ENCODE results near the gene SELENOP. TPM values are rescaled to one million over a fixed set of nuclear protein-coding genes. Genes with fewer than 3 reads are reported as not detected.

Gene SELENOP
- total RNA-seq, 4 donors from 2014 or later = 206 to 286 (median 238) TPM

- Histone ChIP-seq H3K4me1 (peaks cover 28% of the 10 kb centered on the region), H3K36me3 (no peaks in the 10 kb centered on the region), H3K27ac (no peak overlapping the region), H3K27me3 (no peaks in the 10 kb centered on the region), H3K4me3 (no peak overlapping the region), H3K9me3 (no peaks in the 10 kb centered on the region)
- no peak for DNase-seq (ENCODE audit: low spot score in 2 of 2)
- 84% methylated on average over 3 of the region's 3 CpGs for WGBS
- TF ChIP-seq CTCF (IDR thresholded peaks at IDR 0.05) (no peak), POLR2A (IDR thresholded peaks at IDR 0.05) (no peak), EP300 (IDR thresholded peaks at IDR 0.05) (no peak), POLR2AphosphoS5 (IDR thresholded peaks at IDR 0.05) (no peak)
Measured at GRCh38 chr5:42837601-42838000, 25.9 kb upstream of the SELENOP start.

GRCh38 chr5:42836070-42836769 lies 24.5 kb upstream of the SELENOP start:
- 85% methylated on average over 2 of the region's 25 CpGs for WGBS
- Histone ChIP-seq H3K36me3 (no peaks in the 10 kb centered on the region), H3K27ac (no peak overlapping the region)

GRCh38 chr5:42832060-42832459 lies 20.4 kb upstream of the SELENOP start:
- no peak overlapping the region for H3K4me3 ChIP-seq
- TF ChIP-seq POLR2AphosphoS5 (IDR thresholded peaks at IDR 0.05) (no peak), EP300 (IDR thresholded peaks at IDR 0.05) (no peak), CTCF (IDR thresholded peaks at IDR 0.05) (no peak), POLR2A (IDR thresholded peaks at IDR 0.05) (no peak)
- H3K9me3 ChIP-seq = no peaks in the 10 kb centered on the region
- H3K27ac ChIP-seq = no peak overlapping the region
- H3K27me3 ChIP-seq = no peaks in the 10 kb centered on the region
- no peak for DNase-seq (ENCODE audit: low spot score in 2 of 2)
- no peaks in the 10 kb centered on the region for H3K36me3 ChIP-seq
- 82% methylated on average over 5 of the region's 5 CpGs for WGBS
- H3K4me1 ChIP-seq = no peaks in the 10 kb centered on the region

More at GRCh38 chr5:42836070-42836769, 24.5 kb upstream of the SELENOP start:
- H3K4me1 ChIP-seq = peaks cover 18% of the 10 kb centered on the region
- H3K9me3 ChIP-seq = no peaks in the 10 kb centered on the region
- no peak for TF ChIP-seq EP300 (IDR thresholded peaks at IDR 0.05)
- no peak for TF ChIP-seq POLR2AphosphoS5 (IDR thresholded peaks at IDR 0.05)
- no peak for TF ChIP-seq CTCF (IDR thresholded peaks at IDR 0.05)
- H3K27me3 ChIP-seq = no peaks in the 10 kb centered on the region
- H3K4me3 ChIP-seq = no peak overlapping the region
- no peak for DNase-seq (ENCODE audit: low spot score in 2 of 2)

- 79% methylated on average over 2 of the region's 2 CpGs for WGBS
- DNase-seq (ENCODE audit: low spot score in 2 of 2) = no peak
- H3K4me3 ChIP-seq = no peak overlapping the region
- H3K4me1 ChIP-seq = no peaks in the 10 kb centered on the region
- no peak for TF ChIP-seq EP300 (IDR thresholded peaks at IDR 0.05)
- no peak for TF ChIP-seq POLR2A (IDR thresholded peaks at IDR 0.05)
- no peak for TF ChIP-seq CTCF (IDR thresholded peaks at IDR 0.05)
- TF ChIP-seq POLR2AphosphoS5 (IDR thresholded peaks at IDR 0.05) = no peak
- no peaks in the 10 kb centered on the region for H3K36me3 ChIP-seq
- H3K27ac ChIP-seq = no peak overlapping the region
- H3K27me3 ChIP-seq = no peaks in the 10 kb centered on the region
- H3K9me3 ChIP-seq = no peaks in the 10 kb centered on the region
Measured at GRCh38 chr5:42830924-42831323, 19.2 kb upstream of the SELENOP start.

GRCh38 chr5:42828671-42829070 lies 17.0 kb upstream of the SELENOP start:
- Histone ChIP-seq H3K4me3 (no peak overlapping the region), H3K36me3 (no peaks in the 10 kb centered on the region), H3K27me3 (no peaks in the 10 kb centered on the region), H3K4me1 (no peaks in the 10 kb centered on the region), H3K27ac (no peak overlapping the region), H3K9me3 (no peaks in the 10 kb centered on the region)
- TF ChIP-seq CTCF (IDR thresholded peaks at IDR 0.05) (no peak), POLR2A (IDR thresholded peaks at IDR 0.05) (no peak), EP300 (IDR thresholded peaks at IDR 0.05) (no peak), POLR2AphosphoS5 (IDR thresholded peaks at IDR 0.05) (no peak)
- no peak for DNase-seq (ENCODE audit: low spot score in 2 of 2)
- 33% methylated on average over 2 of the region's 2 CpGs for WGBS

Data from suprapubic skin (tissue), 4 donors.